RWPE2 (cell line): ENCODE measurements around the gene AMIGO3.

Source experiments
- ATAC-seq: fragments of 200-7000 bp; cut with Tn5 transposase; 3 replicates; pipeline ENCODE4 v1.9.1; 2021; ENCODE audit warnings: low read depth
- DNase-seq: peaks from one replicate; pipeline ENCODE4 v3.0.0-alpha.2; 2020; ENCODE audit warnings: low spot score
- H3K27ac ChIP-seq: fragments of 450-650 bp; 2 replicates; pipeline ENCODE4 v1.5.1; 2017; ENCODE audit warnings: mild to moderate bottlenecking; ENCODE audit not compliant: poor library complexity, severe bottlenecking
- H3K27me3 ChIP-seq: fragments of 250-450 bp; sonication (Bioruptor Pico); 2 replicates; pipeline ENCODE4 v1.5.1; 2021; ENCODE audit warnings: mild to moderate bottlenecking, moderate library complexity; ENCODE audit not compliant: insufficient read depth, poor library complexity, severe bottlenecking
- H3K36me3 ChIP-seq: fragments of 250-450 bp; sonication (Bioruptor Pico); 2 replicates; pipeline ENCODE4 v1.5.1; 2020; ENCODE audit warnings: low read depth, mild to moderate bottlenecking, moderate library complexity
- H3K4me1 ChIP-seq: fragments of 250-450 bp; sonication (Bioruptor Pico); 2 replicates; pipeline ENCODE4 v1.5.1; 2021; ENCODE audit warnings: mild to moderate bottlenecking, moderate library complexity; ENCODE audit not compliant: insufficient read depth, poor library complexity, severe bottlenecking
- H3K4me3 ChIP-seq: fragments of 250-450 bp; sonication (Bioruptor Pico); 2 replicates; pipeline ENCODE4 v1.5.1; 2021; ENCODE audit warnings: mild to moderate bottlenecking, moderate library complexity; ENCODE audit not compliant: severe bottlenecking
- H3K9me3 ChIP-seq: fragments of 250-450 bp; sonication (Bioruptor Pico); 2 replicates; pipeline ENCODE4 v1.5.1; 2021; ENCODE audit warnings: mild to moderate bottlenecking, moderate library complexity; ENCODE audit not compliant: severe bottlenecking
- TF ChIP-seq, protein P1 (sequence below): fragments of 450-650 bp; IDR thresholded peaks from one replicate; pipeline ENCODE4 v1.5.1; 2017; ENCODE audit warnings: mild to moderate bottlenecking, moderate library complexity; ENCODE audit not compliant: poor library complexity, severe bottlenecking

The AMIGO3 gene

DNA sequence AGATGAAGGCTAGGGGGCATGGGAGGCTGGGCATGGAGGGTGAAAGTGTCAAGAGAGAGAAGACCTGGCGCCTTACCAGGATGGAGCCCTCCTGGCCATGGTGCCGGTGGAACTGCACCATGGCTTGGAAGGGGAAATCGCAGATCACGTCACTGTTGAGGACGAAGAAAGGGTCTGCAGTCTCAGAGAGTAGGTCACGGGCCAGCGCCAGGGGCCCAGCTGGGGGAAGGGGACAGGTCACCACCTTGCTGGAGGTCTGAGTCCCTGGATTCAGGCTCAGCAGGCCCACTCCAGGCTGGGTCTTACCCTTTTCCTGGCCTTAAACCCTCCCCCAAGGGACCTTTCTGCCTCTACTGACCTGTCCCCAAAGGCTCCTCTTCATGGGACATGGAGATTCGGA is 3.4 kb upstream of the AMIGO3 start:
- no peak for ATAC-seq
- H3K4me1 ChIP-seq, result no peaks in the 10 kb centered on the region

DNA sequence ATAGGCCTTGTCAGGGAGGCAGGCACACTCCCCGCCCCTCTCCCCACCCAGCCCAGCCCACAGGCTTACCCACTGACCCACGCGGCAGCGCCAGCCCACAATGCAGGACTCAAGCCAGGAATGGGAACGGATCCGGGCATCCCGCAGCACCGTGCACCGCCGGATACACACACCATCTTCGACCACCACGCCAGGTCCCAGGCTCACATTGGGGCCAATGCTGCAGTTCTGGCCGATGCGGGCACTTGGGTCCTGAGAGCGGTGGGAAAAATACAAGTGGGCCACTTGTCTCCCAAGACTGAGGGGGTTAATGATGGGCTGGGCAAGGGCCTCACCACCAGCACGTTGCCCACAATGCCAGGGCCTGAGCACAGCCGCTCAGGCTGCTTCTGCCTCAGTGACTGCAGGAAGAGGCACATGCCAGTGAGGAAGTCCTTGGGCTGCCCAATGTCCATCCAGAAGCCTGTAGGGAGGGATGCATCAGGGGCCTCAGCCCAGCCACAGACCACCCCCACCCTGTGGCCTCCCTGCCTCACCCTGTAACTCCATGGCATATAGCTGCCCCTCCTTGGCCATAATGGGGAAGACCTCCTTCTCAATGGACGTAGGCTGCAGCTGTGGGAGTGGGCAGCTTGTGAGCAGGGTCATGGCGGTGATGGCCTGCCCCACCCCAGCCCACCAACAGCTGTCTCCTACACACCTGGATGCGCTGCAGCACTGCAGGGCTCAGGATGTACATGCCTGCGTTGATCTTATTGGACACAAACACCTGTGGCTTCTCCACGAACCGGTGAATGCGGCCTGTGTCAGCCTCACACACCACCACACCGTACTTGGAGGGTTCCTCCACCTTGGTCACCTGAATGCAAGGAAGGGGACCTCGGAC is 2.7 kb upstream of the AMIGO3 start:
- DNase-seq (peak; percentile 64), ATAC-seq (no peak)
- H3K36me3 ChIP-seq, result peaks cover 24% of the 10 kb centered on the region
- H3K9me3 ChIP-seq, result no peaks in the 10 kb centered on the region
- H3K4me3 ChIP-seq, result no peak overlapping the region
- TF ChIP-seq, protein P1, sequence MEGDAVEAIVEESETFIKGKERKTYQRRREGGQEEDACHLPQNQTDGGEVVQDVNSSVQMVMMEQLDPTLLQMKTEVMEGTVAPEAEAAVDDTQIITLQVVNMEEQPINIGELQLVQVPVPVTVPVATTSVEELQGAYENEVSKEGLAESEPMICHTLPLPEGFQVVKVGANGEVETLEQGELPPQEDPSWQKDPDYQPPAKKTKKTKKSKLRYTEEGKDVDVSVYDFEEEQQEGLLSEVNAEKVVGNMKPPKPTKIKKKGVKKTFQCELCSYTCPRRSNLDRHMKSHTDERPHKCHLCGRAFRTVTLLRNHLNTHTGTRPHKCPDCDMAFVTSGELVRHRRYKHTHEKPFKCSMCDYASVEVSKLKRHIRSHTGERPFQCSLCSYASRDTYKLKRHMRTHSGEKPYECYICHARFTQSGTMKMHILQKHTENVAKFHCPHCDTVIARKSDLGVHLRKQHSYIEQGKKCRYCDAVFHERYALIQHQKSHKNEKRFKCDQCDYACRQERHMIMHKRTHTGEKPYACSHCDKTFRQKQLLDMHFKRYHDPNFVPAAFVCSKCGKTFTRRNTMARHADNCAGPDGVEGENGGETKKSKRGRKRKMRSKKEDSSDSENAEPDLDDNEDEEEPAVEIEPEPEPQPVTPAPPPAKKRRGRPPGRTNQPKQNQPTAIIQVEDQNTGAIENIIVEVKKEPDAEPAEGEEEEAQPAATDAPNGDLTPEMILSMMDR, result no peak
- H3K4me1 ChIP-seq, result no peaks in the 10 kb centered on the region
- no peak overlapping the region for H3K27ac ChIP-seq
- no peaks in the 10 kb centered on the region for H3K27me3 ChIP-seq

More for the DNA sequence above, 3.4 kb upstream of the AMIGO3 start:
- Histone ChIP-seq H3K9me3 (no peaks in the 10 kb centered on the region), H3K27me3 (no peaks in the 10 kb centered on the region), H3K36me3 (peaks cover 24% of the 10 kb centered on the region), H3K4me3 (peak overlapping the region; percentile 96), H3K27ac (peak overlapping the region; percentile 64)
- TF ChIP-seq, protein P1, result no peak
- peak; percentile 48 for DNase-seq

DNA sequence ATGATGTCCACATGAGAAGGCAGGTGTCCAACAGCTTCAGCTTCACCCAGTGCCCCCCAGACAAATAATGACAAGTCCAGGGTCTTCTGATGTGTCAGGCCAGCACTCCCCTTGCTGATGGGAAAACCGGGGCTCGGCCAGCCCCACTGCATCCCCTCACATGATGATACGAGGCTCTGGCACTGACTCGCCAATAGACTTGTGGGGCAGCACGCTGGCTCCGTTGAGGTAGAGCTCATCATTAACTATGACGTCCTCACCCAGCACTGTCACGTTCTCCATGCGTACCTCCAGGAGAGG is 2.1 kb upstream of the AMIGO3 start:
- Histone ChIP-seq H3K27ac (no peak overlapping the region), H3K9me3 (no peaks in the 10 kb centered on the region), H3K27me3 (no peaks in the 10 kb centered on the region), H3K36me3 (peaks cover 24% of the 10 kb centered on the region), H3K4me1 (no peaks in the 10 kb centered on the region), H3K4me3 (no peak overlapping the region)
- ATAC-seq (no peak), DNase-seq (peak; percentile 50)
- TF ChIP-seq, protein P1, result no peak

DNA sequence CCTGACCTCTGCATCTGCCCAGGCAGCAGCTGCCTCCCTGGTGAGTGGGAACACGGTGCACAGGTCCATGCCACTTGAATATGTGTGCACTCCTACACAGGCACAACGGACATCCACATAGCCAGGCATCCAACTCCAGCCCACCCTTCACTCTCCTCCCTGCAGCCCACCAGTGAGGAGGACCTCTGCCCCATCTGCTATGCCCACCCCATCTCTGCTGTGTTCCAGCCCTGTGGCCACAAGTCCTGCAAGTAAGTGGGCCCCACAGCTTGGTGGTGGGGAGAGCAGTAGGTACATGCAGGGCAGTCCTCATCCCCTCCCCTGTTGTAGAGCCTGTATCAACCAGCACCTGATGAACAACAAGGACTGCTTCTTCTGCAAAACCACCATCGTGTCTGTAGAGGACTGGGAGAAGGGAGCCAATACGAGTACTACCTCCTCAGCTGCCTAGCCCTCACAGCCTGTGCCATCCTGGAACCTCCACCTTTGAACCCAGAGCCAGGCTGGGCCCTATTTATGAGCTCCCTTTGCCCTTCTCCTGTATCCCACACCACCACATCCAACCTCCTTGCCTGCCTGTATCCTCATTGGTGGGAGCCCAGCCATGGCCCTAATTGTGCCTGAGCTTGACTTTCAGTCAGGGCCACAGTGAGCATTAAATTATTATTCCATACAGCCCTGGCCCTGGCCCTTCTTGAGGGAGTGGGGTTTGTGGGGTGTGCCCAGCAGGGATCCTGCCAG is 1.5 kb upstream of the AMIGO3 start:
- Histone ChIP-seq H3K4me1 (no peaks in the 10 kb centered on the region), H3K9me3 (no peaks in the 10 kb centered on the region), H3K36me3 (peaks cover 24% of the 10 kb centered on the region), H3K27me3 (no peaks in the 10 kb centered on the region), H3K4me3 (no peak overlapping the region), H3K27ac (no peak overlapping the region)
- ATAC-seq (no peak), DNase-seq (no peak)
- TF ChIP-seq, protein P1, result no peak

DNA sequence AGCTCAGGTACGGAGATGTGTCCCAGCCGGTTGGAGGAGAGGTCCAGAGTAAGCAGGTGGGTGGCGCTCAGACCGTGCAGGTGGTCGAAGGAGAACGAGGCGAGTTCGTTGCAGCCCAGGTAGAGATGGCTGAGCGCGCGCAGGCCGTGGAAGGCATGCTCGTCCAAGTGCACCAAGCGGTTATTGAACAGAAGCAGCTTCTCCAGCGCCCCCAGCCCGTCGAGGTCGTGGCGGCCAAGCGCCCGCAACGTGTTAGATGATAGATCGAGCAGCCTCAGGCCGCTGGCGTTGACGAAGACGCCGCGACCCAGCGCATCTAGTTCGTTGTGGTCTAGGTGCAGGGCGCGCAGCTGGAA is 648 bp downstream of the AMIGO3 start:
- peak; percentile 0 for ATAC-seq
- H3K9me3 ChIP-seq, result no peaks in the 10 kb centered on the region
- no peaks in the 10 kb centered on the region for H3K27me3 ChIP-seq
- no peak overlapping the region for H3K27ac ChIP-seq
- TF ChIP-seq, protein P1, result no peak
- DNase-seq, result no peak
- no peaks in the 10 kb centered on the region for H3K4me1 ChIP-seq
- H3K36me3 ChIP-seq, result peaks cover 24% of the 10 kb centered on the region
- H3K4me3 ChIP-seq, result peak overlapping the region; percentile 28
